Muscle of leg (tissue), 11 donors: Measurements from ENCODE around the gene CMIP. TPM values are rescaled to one million over a fixed set of nuclear protein-coding genes. Genes with fewer than 3 reads are reported as not detected.

Experiments used
- DNase-seq: peaks from one replicate; pipeline ENCODE4 v3.0.0; 2013
- H3K27ac ChIP-seq: one replicate; pipeline ENCODE4 v1.5.1; 2013; ENCODE audit warnings: mild to moderate bottlenecking, low read length, control low read depth
- H3K27me3 ChIP-seq: one replicate; pipeline ENCODE4 v1.6.1; 2013; ENCODE audit warnings: low read length; ENCODE audit not compliant: control insufficient read depth, insufficient read depth
- H3K36me3 ChIP-seq: one replicate; pipeline ENCODE4 v1.6.1; 2013; ENCODE audit warnings: low read length; ENCODE audit not compliant: control insufficient read depth, insufficient read depth
- H3K4me1 ChIP-seq: one replicate; pipeline ENCODE4 v1.6.1; 2013; ENCODE audit warnings: low read length; ENCODE audit not compliant: control insufficient read depth, insufficient read depth
- H3K4me3 ChIP-seq: one replicate; pipeline ENCODE4 v1.5.1; 2013; ENCODE audit warnings: low read length, control low read depth
- H3K9me3 ChIP-seq: replicated peaks from 2 replicates; pipeline ENCODE4 v1.6.1; 2013; ENCODE audit warnings: low read depth, low read length; ENCODE audit not compliant: control insufficient read depth
- WGBS: methylation state at CpG from one replicate; pipeline ENCODE4 v1.1.5; 2013; ENCODE audit warnings: missing lambda C conversion rate; ENCODE audit not compliant: insufficient coverage; 5-methylcytosine and 5-hydroxymethylcytosine counted together
- polyA plus RNA-seq, 8 donors: library from polyadenylated mRNA; unstranded; fragments of 120-200 nt; gene quantifications; one replicate each; pipeline versions ENCODE4 v1.2.1 to v1.2.3, GENCODE V29; 2013; ENCODE audit warnings: inconsistent platforms in 1 of 8, low replicate concordance in 1 of 8; ENCODE audit not compliant: insufficient read length in 8 of 8, insufficient read depth in 1 of 8
- total RNA-seq: library from RNA; stranded (reverse); fragments of 120-200 nt; gene quantifications from one replicate; pipeline ENCODE4 v1.2.4, GENCODE V29; 2013

CMIP gene
- total and polyA plus RNA-seq, 9 donors, result 5.5 to 24.3 (median 18.8) TPM

GRCh38 chr16:81636298-81636993 lies 191.8 kb downstream of the CMIP start:
- 80% methylated on average over 5 of the region's 16 CpGs for WGBS
- Histone ChIP-seq H3K27ac (no peak overlapping the region), H3K4me1 (peaks cover 50% of the 10 kb centered on the region), H3K27me3 (no peaks in the 10 kb centered on the region), H3K9me3 (no peaks in the 10 kb centered on the region), H3K4me3 (no peak overlapping the region), H3K36me3 (peaks cover 4% of the 10 kb centered on the region)
- DNase-seq, result no peak

- Histone ChIP-seq H3K4me1 (peaks cover 50% of the 10 kb centered on the region), H3K27ac (no peak overlapping the region), H3K27me3 (no peaks in the 10 kb centered on the region), H3K36me3 (peaks cover 4% of the 10 kb centered on the region), H3K9me3 (no peaks in the 10 kb centered on the region), H3K4me3 (no peak overlapping the region)
- WGBS, result 85% methylated on average over 10 of the region's 15 CpGs
- DNase-seq, result no peak
Measured at GRCh38 chr16:81637336-81638235, 193.0 kb downstream of the CMIP start.

- Histone ChIP-seq H3K27me3 (no peaks in the 10 kb centered on the region), H3K4me3 (no peak overlapping the region), H3K36me3 (peaks cover 4% of the 10 kb centered on the region), H3K4me1 (peaks cover 45% of the 10 kb centered on the region), H3K9me3 (no peaks in the 10 kb centered on the region), H3K27ac (no peak overlapping the region)
- DNase-seq, result no peak
- WGBS, result 70% methylated on average over 5 of the region's 13 CpGs
Measured at GRCh38 chr16:81638286-81638945, 193.8 kb downstream of the CMIP start.

- no peaks in the 10 kb centered on the region for H3K9me3 ChIP-seq
- H3K4me3 ChIP-seq, result no peak overlapping the region
- 80% methylated on average over 7 of the region's 8 CpGs for WGBS
- H3K27ac ChIP-seq, result no peak overlapping the region
- peaks cover 4% of the 10 kb centered on the region for H3K36me3 ChIP-seq
- no peaks in the 10 kb centered on the region for H3K27me3 ChIP-seq
- no peak for DNase-seq
- H3K4me1 ChIP-seq, result peaks cover 43% of the 10 kb centered on the region
Measured at GRCh38 chr16:81639348-81639747, 194.7 kb downstream of the CMIP start.

- peaks cover 43% of the 10 kb centered on the region for H3K4me1 ChIP-seq
- DNase-seq, result no peak
- peaks cover 4% of the 10 kb centered on the region for H3K36me3 ChIP-seq
- H3K27ac ChIP-seq, result no peak overlapping the region
- no peaks in the 10 kb centered on the region for H3K27me3 ChIP-seq
- no peaks in the 10 kb centered on the region for H3K9me3 ChIP-seq
- 92% methylated on average over 10 of the region's 16 CpGs for WGBS
- no peak overlapping the region for H3K4me3 ChIP-seq
Measured at GRCh38 chr16:81639931-81640680, 195.5 kb downstream of the CMIP start.

- no peak for DNase-seq
- Histone ChIP-seq H3K9me3 (no peaks in the 10 kb centered on the region), H3K4me3 (no peak overlapping the region), H3K36me3 (peaks cover 4% of the 10 kb centered on the region), H3K4me1 (peaks cover 42% of the 10 kb centered on the region), H3K27ac (no peak overlapping the region), H3K27me3 (no peaks in the 10 kb centered on the region)
- WGBS, result 55% methylated on average over 4 of the region's 7 CpGs
Measured at GRCh38 chr16:81640681-81641070, 196.1 kb downstream of the CMIP start.

GRCh38 chr16:81641395-81642106 lies 196.9 kb downstream of the CMIP start:
- DNase-seq, result no peak
- Histone ChIP-seq H3K27ac (no peak overlapping the region), H3K36me3 (peaks cover 4% of the 10 kb centered on the region), H3K4me3 (no peak overlapping the region), H3K9me3 (no peaks in the 10 kb centered on the region), H3K4me1 (peaks cover 34% of the 10 kb centered on the region), H3K27me3 (no peaks in the 10 kb centered on the region)
- 74% methylated on average over 15 of the region's 18 CpGs for WGBS

GRCh38 chr16:81642107-81642436 lies 197.5 kb downstream of the CMIP start:
- no peaks in the 10 kb centered on the region for H3K27me3 ChIP-seq
- 100% methylated on average over 1 of the region's 4 CpGs for WGBS
- H3K4me3 ChIP-seq, result no peak overlapping the region
- H3K27ac ChIP-seq, result no peak overlapping the region
- H3K4me1 ChIP-seq, result peaks cover 34% of the 10 kb centered on the region
- peaks cover 4% of the 10 kb centered on the region for H3K36me3 ChIP-seq
- H3K9me3 ChIP-seq, result no peaks in the 10 kb centered on the region
- no peak for DNase-seq

- H3K27ac ChIP-seq, result no peak overlapping the region
- no peaks in the 10 kb centered on the region for H3K27me3 ChIP-seq
- no peak overlapping the region for H3K4me3 ChIP-seq
- H3K36me3 ChIP-seq, result no peaks in the 10 kb centered on the region
- WGBS, result no CpG with 5 or more reads among the region's 5 CpGs
- peaks cover 34% of the 10 kb centered on the region for H3K4me1 ChIP-seq
- no peak for DNase-seq
- no peaks in the 10 kb centered on the region for H3K9me3 ChIP-seq
Measured at GRCh38 chr16:81642943-81643342, 198.3 kb downstream of the CMIP start.
